Activated T-helper 1 cell treated with anti-CD3 and anti-CD28 coated beads, Interleukin-12 subunit alpha, Interleukin-12 subunit beta, Interleukin-2, Interleukin-4 antibody, amounts not matched to agents 30 ng/mL and 10 ng/mL and 1 ng/mL, durations not matched to agents 14 hours and 24 hours and 36 hours (primary cell): ENCODE data around the gene FST. TPM values are rescaled to one million over a fixed set of nuclear protein-coding genes. Genes with fewer than 3 reads are reported as not detected.

Source experiments
- DNase-seq: peaks from one replicate; pipeline ENCODE4 v3.0.0; 2021; ENCODE audit warnings: low spot score
- H3K27ac Mint-ChIP-seq: one replicate; pipeline ENCODE4 v1.8.0; 2021; ENCODE audit warnings: mild to moderate bottlenecking, mixed read lengths
- H3K27me3 Mint-ChIP-seq: one replicate; pipeline ENCODE4 v1.8.0; 2022; ENCODE audit warnings: mild to moderate bottlenecking, moderate library complexity, mixed read lengths; ENCODE audit not compliant: insufficient read depth
- H3K36me3 Mint-ChIP-seq: one replicate; pipeline ENCODE4 v1.8.0; 2021; ENCODE audit warnings: low read depth, mixed read lengths
- H3K4me1 Mint-ChIP-seq: one replicate; pipeline ENCODE4 v1.8.0; 2021; ENCODE audit warnings: low read depth, mixed read lengths
- H3K4me3 Mint-ChIP-seq: one replicate; pipeline ENCODE4 v1.8.0; 2021; ENCODE audit warnings: mild to moderate bottlenecking, moderate library complexity, mixed read lengths
- H3K9me3 Mint-ChIP-seq: one replicate; pipeline ENCODE4 v1.8.0; 2021; ENCODE audit warnings: mixed read lengths
- intact Hi-C: fragments of 100-400 bp; cut with micrococcal nuclease; formaldehyde crosslinking; loops from one replicate; pipeline ENCODE4 v1.15.1; 2024
- total RNA-seq: library from RNA; stranded (reverse); gene quantifications from 2 replicates; pipeline ENCODE4 v1.2.3, GENCODE V29; 2022

Gene FST
- total RNA-seq, 1 donor from 2014 or later, result 0.31 TPM

GRCh38 chr5:53508125-53508524, 27.7 kb downstream of the FST start:
- intact Hi-C loops, result no loop called here
- Mint-ChIP-seq H3K4me1 (no peaks in the 10 kb centered on the region), H3K9me3 (peaks cover 14% of the 10 kb centered on the region), H3K36me3 (no peaks in the 10 kb centered on the region), H3K27me3 (peaks cover 5% of the 10 kb centered on the region), H3K27ac (no peak overlapping the region), H3K4me3 (no peak overlapping the region)
- no peak for DNase-seq

GRCh38 chr5:53512539-53512938, 32.1 kb downstream of the FST start:
- no peak for DNase-seq
- intact Hi-C loops, result no loop called here
- Mint-ChIP-seq H3K4me3 (no peak overlapping the region), H3K27me3 (peaks cover 2% of the 10 kb centered on the region), H3K9me3 (peaks cover 14% of the 10 kb centered on the region), H3K27ac (no peak overlapping the region), H3K4me1 (no peaks in the 10 kb centered on the region), H3K36me3 (no peaks in the 10 kb centered on the region)

GRCh38 chr5:53515988-53516387, 35.6 kb downstream of the FST start:
- peaks cover 2% of the 10 kb centered on the region for H3K27me3 Mint-ChIP-seq
- no peak overlapping the region for H3K4me3 Mint-ChIP-seq
- H3K9me3 Mint-ChIP-seq, result peaks cover 2% of the 10 kb centered on the region
- intact Hi-C loops, result no loop called here
- no peaks in the 10 kb centered on the region for H3K4me1 Mint-ChIP-seq
- H3K36me3 Mint-ChIP-seq, result no peaks in the 10 kb centered on the region
- no peak overlapping the region for H3K27ac Mint-ChIP-seq
- no peak for DNase-seq

- no peaks in the 10 kb centered on the region for H3K36me3 Mint-ChIP-seq
- intact Hi-C loops, result no loop called here
- H3K4me3 Mint-ChIP-seq, result no peak overlapping the region
- H3K4me1 Mint-ChIP-seq, result no peaks in the 10 kb centered on the region
- no peak overlapping the region for H3K27ac Mint-ChIP-seq
- DNase-seq, result no peak
- no peaks in the 10 kb centered on the region for H3K9me3 Mint-ChIP-seq
- H3K27me3 Mint-ChIP-seq, result peaks cover under 1% of the 10 kb centered on the region
Observed at GRCh38 chr5:53520813-53521212, 40.4 kb downstream of the FST start.

Other genes with a start within 250 kb of the FST start
- 45.8 and 50.4 TPM in 2 replicates for gene NDUFS4, start 80.0 kb downstream of the FST start, total RNA-seq